WERI-Rb-1 (cell line): ENCODE results near the gene EYA3.

Experiments used
- DNase-seq: peaks from one replicate; pipeline ENCODE4 v3.0.0-alpha.2; 2020
- H3K27ac ChIP-seq: fragments of 250-450 bp; sonication (Bioruptor Pico); 2 replicates; pipeline ENCODE4 v1.5.1; 2020; ENCODE audit warnings: mild to moderate bottlenecking, moderate library complexity
- H3K27me3 ChIP-seq: fragments of 250-450 bp; sonication (Bioruptor Pico); 2 replicates; pipeline ENCODE4 v1.5.1; 2021; ENCODE audit warnings: mild to moderate bottlenecking, low read depth, moderate library complexity; ENCODE audit not compliant: insufficient read depth, severe bottlenecking
- H3K36me3 ChIP-seq: fragments of 250-450 bp; sonication (Bioruptor Pico); 2 replicates; pipeline ENCODE4 v1.5.1; 2020; ENCODE audit warnings: mild to moderate bottlenecking, moderate library complexity
- H3K4me3 ChIP-seq: 2 replicates; pipeline ENCODE4 v1.5.1; 2011; ENCODE audit warnings: low read depth, mild to moderate bottlenecking, control low read depth, low read length
- H3K9me3 ChIP-seq: fragments of 250-450 bp; sonication (Bioruptor Pico); 2 replicates; pipeline ENCODE4 v1.5.1; 2021; ENCODE audit warnings: mild to moderate bottlenecking, moderate library complexity; ENCODE audit not compliant: severe bottlenecking
- TF ChIP-seq, protein P1 (sequence below): IDR thresholded peaks from 2 replicates; pipeline ENCODE4 v1.5.1; 2011; ENCODE audit warnings: low read depth, mild to moderate bottlenecking, control low read depth, inconsistent platforms, low read length

The EYA3 gene

GRCh38 chr1:28114844-28115243 is 26.4 kb upstream of the EYA3 start:
- TF ChIP-seq, protein P1, sequence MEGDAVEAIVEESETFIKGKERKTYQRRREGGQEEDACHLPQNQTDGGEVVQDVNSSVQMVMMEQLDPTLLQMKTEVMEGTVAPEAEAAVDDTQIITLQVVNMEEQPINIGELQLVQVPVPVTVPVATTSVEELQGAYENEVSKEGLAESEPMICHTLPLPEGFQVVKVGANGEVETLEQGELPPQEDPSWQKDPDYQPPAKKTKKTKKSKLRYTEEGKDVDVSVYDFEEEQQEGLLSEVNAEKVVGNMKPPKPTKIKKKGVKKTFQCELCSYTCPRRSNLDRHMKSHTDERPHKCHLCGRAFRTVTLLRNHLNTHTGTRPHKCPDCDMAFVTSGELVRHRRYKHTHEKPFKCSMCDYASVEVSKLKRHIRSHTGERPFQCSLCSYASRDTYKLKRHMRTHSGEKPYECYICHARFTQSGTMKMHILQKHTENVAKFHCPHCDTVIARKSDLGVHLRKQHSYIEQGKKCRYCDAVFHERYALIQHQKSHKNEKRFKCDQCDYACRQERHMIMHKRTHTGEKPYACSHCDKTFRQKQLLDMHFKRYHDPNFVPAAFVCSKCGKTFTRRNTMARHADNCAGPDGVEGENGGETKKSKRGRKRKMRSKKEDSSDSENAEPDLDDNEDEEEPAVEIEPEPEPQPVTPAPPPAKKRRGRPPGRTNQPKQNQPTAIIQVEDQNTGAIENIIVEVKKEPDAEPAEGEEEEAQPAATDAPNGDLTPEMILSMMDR: no peak
- Histone ChIP-seq H3K27me3 (no peaks in the 10 kb centered on the region), H3K4me3 (no peak overlapping the region), H3K36me3 (no peaks in the 10 kb centered on the region), H3K27ac (no peak overlapping the region), H3K9me3 (no peaks in the 10 kb centered on the region)
- no peak for DNase-seq

GRCh38 chr1:28113242-28113572 is 24.8 kb upstream of the EYA3 start:
- no peak overlapping the region for H3K4me3 ChIP-seq
- TF ChIP-seq, protein P1: no peak; the same call in 1 of the 2 replicates
- H3K27ac ChIP-seq: no peak overlapping the region
- H3K36me3 ChIP-seq: no peaks in the 10 kb centered on the region
- H3K27me3 ChIP-seq: no peaks in the 10 kb centered on the region
- DNase-seq: no peak
- no peaks in the 10 kb centered on the region for H3K9me3 ChIP-seq

DNA sequence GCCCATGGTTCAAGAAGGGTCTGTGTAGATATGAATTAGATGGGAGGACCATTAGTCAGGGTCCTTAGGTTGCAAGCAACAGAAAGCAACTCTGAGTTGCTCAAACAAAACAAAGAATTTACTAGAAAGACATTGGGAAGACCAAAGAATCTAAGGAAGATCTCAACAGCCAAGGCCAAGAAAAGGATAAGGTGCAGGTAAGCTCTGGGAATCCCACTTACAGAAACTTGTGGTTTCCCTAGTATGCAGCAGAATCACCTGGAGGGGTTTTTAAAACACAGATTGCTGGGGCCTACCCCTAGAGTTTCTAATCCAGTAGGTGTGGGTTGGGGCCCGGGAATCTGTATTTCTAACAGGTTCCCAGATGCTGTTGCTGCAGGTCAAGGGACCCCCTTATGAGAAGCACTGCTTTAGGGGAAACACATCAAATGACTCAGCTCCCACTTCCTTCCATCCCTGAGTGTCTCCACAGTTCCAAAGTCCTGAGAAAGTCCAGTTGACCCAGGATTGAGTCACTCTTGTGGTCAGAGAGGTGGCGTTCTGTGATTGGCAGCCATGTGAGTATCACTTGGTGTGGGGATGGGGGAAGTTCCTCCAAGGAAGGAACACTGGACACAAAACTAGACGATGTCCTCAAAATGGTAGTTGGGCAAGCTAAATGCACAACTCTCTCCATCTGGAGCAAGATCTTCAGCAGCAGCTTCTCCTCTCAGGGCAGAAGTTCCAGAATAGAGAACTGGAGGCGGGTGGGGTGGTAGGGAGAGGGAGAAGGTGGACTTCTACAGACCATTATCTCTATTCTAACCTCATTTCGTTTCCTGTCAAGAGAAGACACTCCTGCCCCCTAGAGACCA is 24.2 kb upstream of the EYA3 start:
- TF ChIP-seq, protein P1: peak; percentile 52; the same call in 1 of the 2 replicates
- no peak overlapping the region for H3K27ac ChIP-seq
- no peak overlapping the region for H3K4me3 ChIP-seq
- no peaks in the 10 kb centered on the region for H3K27me3 ChIP-seq
- no peaks in the 10 kb centered on the region for H3K36me3 ChIP-seq
- DNase-seq: peak; percentile 20
- no peaks in the 10 kb centered on the region for H3K9me3 ChIP-seq

GRCh38 chr1:28111157-28111556 is 22.7 kb upstream of the EYA3 start:
- TF ChIP-seq, protein P1: no peak
- Histone ChIP-seq H3K27me3 (no peaks in the 10 kb centered on the region), H3K36me3 (no peaks in the 10 kb centered on the region), H3K9me3 (no peaks in the 10 kb centered on the region), H3K4me3 (no peak overlapping the region), H3K27ac (no peak overlapping the region)
- DNase-seq: no peak

GRCh38 chr1:28110555-28110954 is 22.1 kb upstream of the EYA3 start:
- Histone ChIP-seq H3K27ac (no peak overlapping the region), H3K4me3 (no peak overlapping the region), H3K27me3 (no peaks in the 10 kb centered on the region), H3K36me3 (no peaks in the 10 kb centered on the region), H3K9me3 (no peaks in the 10 kb centered on the region)
- no peak for DNase-seq
- TF ChIP-seq, protein P1: no peak

- Histone ChIP-seq H3K4me3 (no peak overlapping the region), H3K27ac (no peak overlapping the region), H3K9me3 (no peaks in the 10 kb centered on the region), H3K36me3 (no peaks in the 10 kb centered on the region), H3K27me3 (no peaks in the 10 kb centered on the region)
- peak; percentile 61 for DNase-seq
- TF ChIP-seq, protein P1: no peak
These were observed 21.2 kb upstream of the EYA3 start for GRCh38 chr1:28109639-28110038.
